Mucosa of gallbladder (tissue), 1 donor: Measurements from ENCODE around the gene BASP1. TPM values are rescaled to one million over a fixed set of nuclear protein-coding genes. Genes with fewer than 3 reads are reported as not detected.
"Not testable (repeated sequence)": the region's sequence is repeated elsewhere in the genome, so short reads cannot be mapped to it uniquely, and the experiment has no call there.

ENCODE experiments used
- DNase-seq: peaks from one replicate; pipeline ENCODE4 v3.0.0-alpha.2; 2020; ENCODE audit warnings: low spot score
- total RNA-seq: library from RNA; stranded (reverse); gene quantifications from one replicate; pipeline ENCODE4 v1.2.1, GENCODE V29; 2021
- donor health status: DM: no; HTN: no; CAD: no.

Gene BASP1
- total RNA-seq, 1 donor from 2014 or later: 40.3 TPM

- no peak for DNase-seq
Observed at GRCh38 chr5:17288570-17288969, 71.1 kb downstream of the BASP1 start.

GRCh38 chr5:17289681-17290539 is 72.5 kb downstream of the BASP1 start:
- no peak for DNase-seq

- no peak for DNase-seq
Observed at GRCh38 chr5:17290540-17290974, 73.1 kb downstream of the BASP1 start.

- DNase-seq: no peak
Observed at GRCh38 chr5:17292434-17293015, 75.1 kb downstream of the BASP1 start.

- no peak for DNase-seq
Observed at GRCh38 chr5:17294639-17295311, 77.3 kb downstream of the BASP1 start.

- DNase-seq: no peak
Observed at GRCh38 chr5:17295671-17296070, 78.2 kb downstream of the BASP1 start.

GRCh38 chr5:17302106-17302505 is 84.7 kb downstream of the BASP1 start:
- no peak for DNase-seq

GRCh38 chr5:17302604-17303003 is 85.2 kb downstream of the BASP1 start:
- no peak for DNase-seq

GRCh38 chr5:17304282-17304681 is 86.9 kb downstream of the BASP1 start:
- DNase-seq: no peak

GRCh38 chr5:17305017-17305416 is 87.6 kb downstream of the BASP1 start:
- no peak for DNase-seq

- DNase-seq: peak; percentile 15
Observed at GRCh38 chr5:17305964-17306725, 88.7 kb downstream of the BASP1 start.

GRCh38 chr5:17306726-17307091 is 89.3 kb downstream of the BASP1 start:
- no peak for DNase-seq

GRCh38 chr5:17307440-17307839 is 90.0 kb downstream of the BASP1 start:
- DNase-seq: not testable (repeated sequence)

GRCh38 chr5:17308326-17309065 is 91.1 kb downstream of the BASP1 start:
- DNase-seq: no peak

- no peak for DNase-seq
Observed at GRCh38 chr5:17309462-17309861, 92.0 kb downstream of the BASP1 start.

- not testable (repeated sequence) for DNase-seq
Observed at GRCh38 chr5:17310502-17310901, 93.1 kb downstream of the BASP1 start.

- not testable (repeated sequence) for DNase-seq
Observed at GRCh38 chr5:17311811-17312210, 94.4 kb downstream of the BASP1 start.

- no peak for DNase-seq
Observed at GRCh38 chr5:17312358-17312757, 94.9 kb downstream of the BASP1 start.

- no peak for DNase-seq
Observed at GRCh38 chr5:17314907-17315471, 97.6 kb downstream of the BASP1 start.

GRCh38 chr5:17315710-17316221 is 98.3 kb downstream of the BASP1 start:
- DNase-seq: no peak
